K562 (cell line): Measurements from ENCODE around the gene CLTC.

Experiments used
- CTCF ChIP-seq, 3 experiments: IDR thresholded peaks in 2 of 3; conservative IDR thresholded peaks in 1 of 3; 2 replicates each; pipeline ENCODE4 v1.5.1; 2011 to 2012; ENCODE audit warnings: low read length in 3 of 3, mild to moderate bottlenecking in 3 of 3, control low read depth in 2 of 3, improper control_type of control experiment in 1 of 3, inconsistent platforms in 1 of 3, low read depth in 1 of 3, mixed read lengths in 1 of 3, moderate library complexity in 1 of 3; ENCODE audit not compliant: insufficient read depth in 2 of 3
- FOXM1 ChIP-seq, 2 experiments: fragments of 450-650 bp in 1 of 2; sonication (generic) in 1 of 2; formaldehyde crosslinking in 1 of 2; IDR thresholded peaks; 2 replicates each; pipeline versions ENCODE4 v1.6.1 to v1.9.0; 2017 to 2022; ENCODE audit warnings: low read depth in 2 of 2, mild to moderate bottlenecking in 2 of 2, missing genetic modification reagents in 1 of 2, moderate library complexity in 1 of 2
- HMG20B ChIP-seq: fragments of 250-450 bp; sonication (Bioruptor Pico); IDR thresholded peaks from 2 replicates; pipeline ENCODE4 v1.5.0; 2021; ENCODE audit warnings: mild to moderate bottlenecking
- RNF2 ChIP-seq: sonication (generic); IDR thresholded peaks from 2 replicates; pipeline ENCODE4 v1.6.1; 2016
- SIN3A ChIP-seq, 2 experiments: fragments of 150-350 bp in 1 of 2; IDR thresholded peaks; 2 replicates each; pipeline ENCODE4 v1.6.1; 2011 to 2016; ENCODE audit warnings: borderline replicate concordance in 2 of 2, low read depth in 2 of 2, low read length in 2 of 2, mild to moderate bottlenecking in 2 of 2, moderate library complexity in 2 of 2; ENCODE audit not compliant: control insufficient read depth in 1 of 2
- USF1 ChIP-seq: sonication (generic); formaldehyde crosslinking; IDR thresholded peaks from 2 replicates; pipeline ENCODE4 v1.9.0; 2022; ENCODE audit warnings: mild to moderate bottlenecking, missing genetic modification reagents
- YY1 ChIP-seq, 3 experiments: IDR thresholded peaks; 2 replicates each; pipeline ENCODE4 v1.6.1; 2011; ENCODE audit warnings: low read length in 2 of 3, mild to moderate bottlenecking in 2 of 3, moderate library complexity in 2 of 3, borderline replicate concordance in 1 of 3, control low read depth in 1 of 3, low read depth in 1 of 3; ENCODE audit not compliant: insufficient read depth in 3 of 3, insufficient replicate concordance in 2 of 3, control insufficient read depth in 1 of 3, insufficient read length in 1 of 3; ENCODE audit errors: extremely low read depth in 1 of 3
- ZNF449 ChIP-seq: fragments of 250-450 bp; sonication (Bioruptor Pico); IDR thresholded peaks from 2 replicates; pipeline ENCODE4 v1.8.0; 2022; ENCODE audit warnings: moderate library complexity, mild to moderate bottlenecking, inconsistent platforms

GRCh38 chr17:59621771-59622170, 2.1 kb downstream of the CLTC start:
- no peak for TF ChIP-seq ZNF449 (CRISPR knock-in tag)
- TF ChIP-seq RNF2, result no peak
- no peak for TF ChIP-seq SIN3A (IDR thresholded peaks at IDR 0.05; ENCODE audit: borderline replicate concordance in 2 of 2, control insufficient read depth in 1 of 2, low read depth in 2 of 2, low read length in 2 of 2)
- TF ChIP-seq YY1 (IDR thresholded peaks at IDR 0.05; ENCODE audit: borderline replicate concordance in 1 of 3, control insufficient read depth in 1 of 3, extremely low read depth in 1 of 3, insufficient read depth in 3 of 3, insufficient read length in 1 of 3, insufficient replicate concordance in 2 of 3, low read depth in 1 of 3, low read length in 2 of 3), result no peak
- no peak for TF ChIP-seq HMG20B (CRISPR knock-in tag)
- TF ChIP-seq USF1 (CRISPR knock-in tag), result no peak
- TF ChIP-seq CTCF (IDR thresholded peaks at IDR 0.05 in 2 of 3, conservative IDR thresholded peaks at IDR 0.05 in 1 of 3; ENCODE audit: insufficient read depth in 2 of 3, low read depth in 1 of 3, low read length in 3 of 3), result no peak
- TF ChIP-seq FOXM1 (IDR thresholded peaks at IDR 0.05; ENCODE audit: low read depth), result no peak
- no peak for TF ChIP-seq FOXM1 (CRISPR knock-in tag; IDR thresholded peaks at IDR 0.05; ENCODE audit: low read depth)
